GM12874 (cell line): Measurements from ENCODE around the gene MGAT4B.
A peak's percentile ranks its signal among the peaks of the same experiment; 100 is the strongest.

ENCODE experiments used
- CTCF ChIP-seq: IDR thresholded peaks from 2 replicates; pipeline ENCODE4 v1.5.1; 2011; ENCODE audit warnings: low read depth, mild to moderate bottlenecking, control low read depth, low read length, moderate library complexity; ENCODE audit not compliant: insufficient read depth

Gene MGAT4B

DNA sequence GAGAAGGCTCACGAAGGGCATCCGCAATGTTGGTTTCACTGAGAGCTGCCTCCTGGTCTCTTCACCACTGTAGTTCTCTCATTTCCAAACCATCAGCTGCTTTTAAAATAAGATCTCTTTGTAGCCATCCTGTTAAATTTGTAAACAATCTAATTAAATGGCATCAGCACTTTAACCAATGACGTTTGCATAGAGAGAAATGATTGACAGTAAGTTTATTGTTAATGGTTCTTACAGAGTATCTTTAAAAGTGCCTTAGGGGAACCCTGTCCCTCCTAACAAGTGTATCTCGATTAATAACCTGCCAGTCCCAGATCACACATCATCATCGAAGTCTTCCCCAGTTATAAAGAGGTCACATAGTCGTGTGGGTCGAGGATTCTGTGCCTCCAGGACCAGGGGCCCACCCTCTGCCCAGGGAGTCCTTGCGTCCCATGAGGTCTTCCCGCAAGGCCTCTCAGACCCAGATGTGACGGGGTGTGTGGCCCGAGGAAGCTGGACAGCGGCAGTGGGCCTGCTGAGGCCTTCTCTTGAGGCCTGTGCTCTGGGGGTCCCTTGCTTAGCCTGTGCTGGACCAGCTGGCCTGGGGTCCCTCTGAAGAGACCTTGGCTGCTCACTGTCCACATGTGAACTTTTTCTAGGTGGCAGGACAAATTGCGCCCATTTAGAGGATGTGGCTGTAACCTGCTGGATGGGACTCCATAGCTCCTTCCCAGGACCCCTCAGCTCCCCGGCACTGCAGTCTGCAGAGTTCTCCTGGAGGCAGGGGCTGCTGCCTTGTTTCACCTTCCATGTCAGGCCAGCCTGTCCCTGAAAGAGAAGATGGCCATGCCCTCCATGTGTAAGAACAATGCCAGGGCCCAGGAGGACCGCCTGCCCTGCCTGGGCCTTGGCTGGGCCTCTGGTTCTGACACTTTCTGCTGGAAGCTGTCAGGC, 30.7 kb upstream of the MGAT4B start:
- no peak for TF ChIP-seq CTCF

DNA sequence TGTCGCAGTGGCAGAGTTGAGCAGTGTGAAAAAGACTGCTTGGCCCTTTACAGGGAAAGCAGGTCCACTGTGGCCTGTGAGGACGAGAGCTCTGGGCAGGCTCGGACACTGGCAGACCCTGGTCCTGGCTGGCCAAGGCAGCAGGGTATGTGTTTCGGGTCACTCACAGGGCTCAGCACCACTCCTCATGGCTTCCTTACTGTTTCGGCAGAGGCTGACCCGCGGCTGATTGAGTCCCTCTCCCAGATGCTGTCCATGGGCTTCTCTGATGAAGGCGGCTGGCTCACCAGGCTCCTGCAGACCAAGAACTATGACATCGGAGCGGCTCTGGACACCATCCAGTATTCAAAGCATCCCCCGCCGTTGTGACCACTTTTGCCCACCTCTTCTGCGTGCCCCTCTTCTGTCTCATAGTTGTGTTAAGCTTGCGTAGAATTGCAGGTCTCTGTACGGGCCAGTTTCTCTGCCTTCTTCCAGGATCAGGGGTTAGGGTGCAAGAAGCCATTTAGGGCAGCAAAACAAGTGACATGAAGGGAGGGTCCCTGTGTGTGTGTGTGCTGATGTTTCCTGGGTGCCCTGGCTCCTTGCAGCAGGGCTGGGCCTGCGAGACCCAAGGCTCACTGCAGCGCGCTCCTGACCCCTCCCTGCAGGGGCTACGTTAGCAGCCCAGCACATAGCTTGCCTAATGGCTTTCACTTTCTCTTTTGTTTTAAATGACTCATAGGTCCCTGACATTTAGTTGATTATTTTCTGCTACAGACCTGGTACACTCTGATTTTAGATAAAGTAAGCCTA, 29.8 kb upstream of the MGAT4B start:
- TF ChIP-seq CTCF: 0 out of 2 replicates have a peak, but pooled peaks have one; percentile 9

DNA sequence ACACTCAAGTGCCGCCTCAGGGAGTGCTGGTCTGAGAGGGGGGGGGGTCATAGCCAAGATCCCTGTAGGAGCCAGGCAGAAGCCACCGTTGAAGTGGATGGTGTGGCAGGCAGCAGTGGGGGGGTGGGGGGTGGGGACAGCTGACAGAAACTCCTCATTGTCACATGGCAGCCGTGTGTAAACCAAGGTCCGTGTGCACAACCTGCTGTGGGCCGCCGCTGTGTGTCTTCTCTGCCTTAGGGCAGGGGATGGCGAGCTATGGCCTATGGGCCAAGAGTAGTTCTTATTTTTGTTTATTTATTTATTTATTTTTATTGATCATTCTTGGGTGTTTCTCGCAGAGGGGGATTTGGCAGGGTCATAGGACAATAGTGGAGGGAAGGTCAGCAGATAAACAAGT, 27.5 kb upstream of the MGAT4B start:
- TF ChIP-seq CTCF: no peak

DNA sequence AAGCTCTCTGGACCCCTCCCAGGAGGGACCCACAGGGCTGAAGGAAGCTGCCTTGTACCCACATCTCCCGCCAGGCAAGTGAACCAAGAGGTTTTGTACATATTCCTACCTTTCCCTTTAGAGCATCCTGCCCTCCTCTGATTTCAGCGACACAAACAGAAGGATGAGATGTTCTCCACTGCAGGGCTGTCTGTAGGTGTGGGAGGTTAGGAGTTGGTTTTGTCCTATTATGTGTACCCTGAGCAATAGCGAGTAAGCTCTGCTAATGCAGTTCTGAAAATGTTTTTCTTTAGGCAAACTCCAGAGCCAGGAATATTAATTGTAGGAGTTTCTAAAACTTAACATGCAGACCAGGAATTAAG, 27.0 kb upstream of the MGAT4B start:
- no peak for TF ChIP-seq CTCF

DNA sequence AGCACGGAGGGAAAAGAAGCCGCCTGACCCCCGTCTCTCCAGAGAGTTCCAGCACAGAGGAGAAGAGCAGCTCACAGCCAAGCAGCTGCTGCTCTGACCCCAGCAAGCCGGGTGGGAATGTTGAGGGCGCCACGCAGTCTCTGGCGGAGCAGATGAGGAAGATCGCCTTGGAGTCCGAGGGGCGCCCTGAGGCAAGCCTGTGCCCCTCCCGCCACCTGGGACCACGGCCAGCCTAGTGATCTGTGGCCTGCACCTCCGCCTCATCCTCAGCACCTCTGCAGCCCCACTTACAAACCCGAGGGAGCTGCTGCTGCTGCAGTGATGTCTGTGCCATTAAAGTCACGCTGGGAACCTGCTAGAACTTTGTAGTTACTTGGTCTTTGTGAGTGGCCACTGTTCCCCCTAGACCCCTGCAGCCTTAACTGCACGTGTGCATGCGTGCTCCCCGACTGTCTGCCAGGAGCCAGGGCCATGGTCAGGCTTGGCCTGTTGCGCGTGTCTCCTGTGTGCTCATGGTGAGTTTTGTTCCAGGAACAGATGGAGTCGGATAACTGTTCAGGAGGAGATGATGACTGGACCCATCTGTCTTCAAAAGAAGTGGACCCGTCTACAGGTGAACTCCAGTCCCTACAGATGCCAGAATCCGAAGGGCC, 26.5 kb upstream of the MGAT4B start:
- no peak for TF ChIP-seq CTCF

GRCh38 chr5:179832039-179832745, 25.5 kb upstream of the MGAT4B start:
- no peak for TF ChIP-seq CTCF
